Skeletal muscle satellite cell (primary cell): ENCODE data around the gene NCKAP5.

Experiments
- H3K27me3 ChIP-seq: 2 replicates; pipeline ENCODE4 v1.7.0; 2013; ENCODE audit warnings: low read length; ENCODE audit not compliant: control insufficient read depth, insufficient read depth
- H3K36me3 ChIP-seq: 2 replicates; pipeline ENCODE4 v1.7.0; 2013; ENCODE audit warnings: mild to moderate bottlenecking, control low read depth, low read length; ENCODE audit not compliant: insufficient read depth
- H3K4me1 ChIP-seq: 2 replicates; pipeline ENCODE4 v1.7.0; 2013; ENCODE audit warnings: low read length; ENCODE audit not compliant: control insufficient read depth, insufficient read depth
- H3K4me2 ChIP-seq: 2 replicates; pipeline ENCODE4 v1.7.0; 2013; ENCODE audit warnings: mild to moderate bottlenecking, low read length
- H3K4me3 ChIP-seq: 2 replicates; pipeline ENCODE4 v1.7.0; 2013; ENCODE audit warnings: low read length
- H3K9ac ChIP-seq: 2 replicates; pipeline ENCODE4 v1.7.0; 2013; ENCODE audit warnings: mild to moderate bottlenecking, low read depth, low read length, moderate library complexity
- H3K9me3 ChIP-seq: replicated peaks from 2 replicates; pipeline ENCODE4 v1.7.0; 2013; ENCODE audit warnings: mild to moderate bottlenecking, control low read depth, low read length

The NCKAP5 gene

GRCh38 chr2:133252780-133253355 is 315.4 kb downstream of the NCKAP5 start:
- H3K4me3 ChIP-seq: no peak overlapping the region
- no peaks in the 10 kb centered on the region for H3K27me3 ChIP-seq
- H3K36me3 ChIP-seq: no peaks in the 10 kb centered on the region
- no peaks in the 10 kb centered on the region for H3K9me3 ChIP-seq
- H3K4me1 ChIP-seq: no peaks in the 10 kb centered on the region
- H3K4me2 ChIP-seq: no peak overlapping the region
- no peak overlapping the region for H3K9ac ChIP-seq

DNA sequence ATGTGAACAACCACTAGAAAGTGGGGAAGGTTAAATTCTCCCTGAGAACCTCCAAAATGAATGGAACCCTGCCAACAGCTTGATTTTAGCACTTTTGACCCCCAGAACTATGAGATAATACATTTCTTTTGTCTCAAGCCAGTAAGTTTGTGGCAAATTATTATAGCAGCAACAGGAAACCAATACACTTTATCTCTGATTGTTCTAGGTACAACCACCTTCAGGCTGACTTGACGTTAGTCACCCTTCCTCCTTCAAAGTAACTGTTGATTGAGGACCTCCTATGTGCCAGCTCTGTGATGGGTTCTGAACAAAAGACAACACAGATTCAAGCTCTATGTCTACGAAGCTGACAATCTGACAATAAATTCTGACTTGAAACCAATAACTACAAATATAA is 318.9 kb downstream of the NCKAP5 start:
- Histone ChIP-seq H3K4me1 (no peaks in the 10 kb centered on the region), H3K4me3 (no peak overlapping the region), H3K9ac (no peak overlapping the region), H3K36me3 (no peaks in the 10 kb centered on the region), H3K27me3 (no peaks in the 10 kb centered on the region), H3K9me3 (no peaks in the 10 kb centered on the region), H3K4me2 (no peak overlapping the region)

DNA sequence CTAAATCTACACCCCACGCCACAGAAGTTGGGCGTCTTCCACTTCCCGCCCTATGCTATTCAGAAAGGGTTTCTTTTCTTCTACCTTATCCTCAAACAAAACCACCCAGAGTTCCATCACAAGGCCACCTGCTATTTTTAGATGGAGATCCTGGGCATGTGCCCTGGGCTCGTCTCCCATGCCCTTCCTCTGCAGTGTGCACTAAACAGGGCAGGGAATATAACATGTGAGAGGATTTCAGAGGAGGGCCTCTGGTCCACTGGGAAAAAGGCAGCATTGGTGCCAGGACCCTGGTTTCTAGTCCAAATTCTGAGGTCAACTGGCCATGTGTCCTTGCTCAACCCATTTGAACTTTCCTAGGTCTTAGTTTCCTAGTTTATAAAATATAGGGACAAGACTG is 320.0 kb downstream of the NCKAP5 start:
- Histone ChIP-seq H3K4me2 (no peak overlapping the region), H3K4me3 (no peak overlapping the region), H3K36me3 (no peaks in the 10 kb centered on the region), H3K4me1 (no peaks in the 10 kb centered on the region), H3K9ac (no peak overlapping the region), H3K27me3 (no peaks in the 10 kb centered on the region), H3K9me3 (no peaks in the 10 kb centered on the region)

GRCh38 chr2:133247631-133248030 is 320.6 kb downstream of the NCKAP5 start:
- Histone ChIP-seq H3K4me1 (no peaks in the 10 kb centered on the region), H3K9me3 (no peaks in the 10 kb centered on the region), H3K36me3 (no peaks in the 10 kb centered on the region), H3K4me3 (no peak overlapping the region), H3K4me2 (no peak overlapping the region), H3K27me3 (no peaks in the 10 kb centered on the region), H3K9ac (no peak overlapping the region)

DNA sequence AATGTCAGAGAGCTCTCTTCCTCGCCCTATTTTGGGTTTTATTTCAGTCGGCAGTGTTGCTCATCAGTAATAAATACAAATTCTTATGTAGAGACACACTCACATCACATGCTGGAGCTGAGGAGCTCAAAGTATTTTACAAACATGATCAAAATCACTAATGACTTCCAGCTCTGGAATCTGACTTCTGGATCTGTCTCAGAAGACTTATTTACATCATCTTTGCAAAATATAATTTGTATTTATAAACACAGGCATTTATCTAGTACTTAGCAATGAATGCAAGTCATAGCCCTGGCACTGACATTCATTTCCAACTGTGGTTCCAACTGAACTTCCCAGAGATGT is 327.1 kb downstream of the NCKAP5 start:
- Histone ChIP-seq H3K4me3 (peak overlapping the region; percentile 36), H3K27me3 (no peaks in the 10 kb centered on the region), H3K9me3 (no peaks in the 10 kb centered on the region), H3K9ac (peak overlapping the region; percentile 20), H3K4me1 (no peaks in the 10 kb centered on the region), H3K4me2 (peak overlapping the region; percentile 65), H3K36me3 (no peaks in the 10 kb centered on the region)

GRCh38 chr2:133240491-133241223 is 327.6 kb downstream of the NCKAP5 start:
- Histone ChIP-seq H3K9ac (peak overlapping the region; percentile 20), H3K9me3 (no peaks in the 10 kb centered on the region), H3K27me3 (no peaks in the 10 kb centered on the region), H3K4me2 (peak overlapping the region; percentile 65), H3K4me3 (peak overlapping the region; percentile 36), H3K4me1 (no peaks in the 10 kb centered on the region), H3K36me3 (no peaks in the 10 kb centered on the region)

- H3K9ac ChIP-seq: no peak overlapping the region
- H3K4me1 ChIP-seq: no peaks in the 10 kb centered on the region
- no peaks in the 10 kb centered on the region for H3K27me3 ChIP-seq
- H3K4me3 ChIP-seq: no peak overlapping the region
- H3K36me3 ChIP-seq: no peaks in the 10 kb centered on the region
- H3K4me2 ChIP-seq: no peak overlapping the region
- no peaks in the 10 kb centered on the region for H3K9me3 ChIP-seq
Observed at GRCh38 chr2:133235968-133236367, 332.3 kb downstream of the NCKAP5 start.

- no peak overlapping the region for H3K9ac ChIP-seq
- no peaks in the 10 kb centered on the region for H3K4me1 ChIP-seq
- H3K4me2 ChIP-seq: no peak overlapping the region
- H3K9me3 ChIP-seq: no peaks in the 10 kb centered on the region
- H3K27me3 ChIP-seq: no peaks in the 10 kb centered on the region
- no peaks in the 10 kb centered on the region for H3K36me3 ChIP-seq
- H3K4me3 ChIP-seq: no peak overlapping the region
Observed at GRCh38 chr2:133232556-133232955, 335.7 kb downstream of the NCKAP5 start.

DNA sequence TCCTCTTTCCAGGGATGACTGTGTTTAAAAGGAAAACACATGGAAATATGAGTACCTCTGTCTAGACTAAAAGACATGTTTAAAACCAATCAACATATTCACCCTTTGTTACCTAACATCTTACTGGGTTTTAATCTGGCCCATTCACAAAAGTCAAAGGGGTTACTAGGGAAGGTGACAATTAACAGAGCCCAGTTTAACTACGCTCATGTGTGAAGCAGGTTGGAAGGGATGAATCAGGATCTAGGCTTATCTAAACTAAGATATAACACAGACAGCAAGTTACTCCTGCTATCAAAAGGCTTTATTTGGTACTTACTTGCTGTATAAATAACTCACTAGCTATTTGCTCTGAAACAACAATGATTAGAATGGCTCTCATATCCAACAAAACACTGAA is 337.0 kb downstream of the NCKAP5 start:
- H3K4me1 ChIP-seq: no peaks in the 10 kb centered on the region
- H3K9ac ChIP-seq: no peak overlapping the region
- no peak overlapping the region for H3K4me2 ChIP-seq
- H3K9me3 ChIP-seq: no peaks in the 10 kb centered on the region
- H3K36me3 ChIP-seq: no peaks in the 10 kb centered on the region
- H3K4me3 ChIP-seq: no peak overlapping the region
- H3K27me3 ChIP-seq: no peaks in the 10 kb centered on the region

- Histone ChIP-seq H3K4me2 (no peak overlapping the region), H3K4me3 (no peak overlapping the region), H3K9ac (no peak overlapping the region), H3K27me3 (no peaks in the 10 kb centered on the region), H3K36me3 (no peaks in the 10 kb centered on the region), H3K9me3 (no peaks in the 10 kb centered on the region), H3K4me1 (no peaks in the 10 kb centered on the region)
Observed at GRCh38 chr2:133229974-133230373, 338.3 kb downstream of the NCKAP5 start.

- H3K4me1 ChIP-seq: no peaks in the 10 kb centered on the region
- H3K4me2 ChIP-seq: no peak overlapping the region
- H3K9ac ChIP-seq: no peak overlapping the region
- H3K27me3 ChIP-seq: no peaks in the 10 kb centered on the region
- no peak overlapping the region for H3K4me3 ChIP-seq
- H3K9me3 ChIP-seq: no peaks in the 10 kb centered on the region
- no peaks in the 10 kb centered on the region for H3K36me3 ChIP-seq
Observed at GRCh38 chr2:133223226-133223625, 345.0 kb downstream of the NCKAP5 start.

DNA sequence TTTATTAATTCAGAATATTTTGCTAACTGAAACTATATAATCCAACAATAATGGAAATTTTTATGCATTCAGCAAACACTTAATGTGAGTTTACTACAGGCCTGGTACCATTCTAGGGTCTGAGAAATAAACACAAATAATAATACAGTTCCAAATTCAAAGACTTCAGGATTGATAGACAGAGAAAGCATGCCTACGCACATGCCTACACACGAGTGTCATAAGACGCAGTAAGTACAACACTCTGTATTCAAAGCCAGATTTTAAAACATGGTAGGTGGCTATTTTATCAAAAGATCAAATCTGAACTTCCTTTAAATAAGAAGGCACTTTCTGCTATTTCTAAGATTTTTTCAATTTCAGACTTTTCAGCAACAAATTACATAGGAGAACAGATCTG is 346.9 kb downstream of the NCKAP5 start:
- no peak overlapping the region for H3K9ac ChIP-seq
- H3K9me3 ChIP-seq: no peaks in the 10 kb centered on the region
- H3K27me3 ChIP-seq: no peaks in the 10 kb centered on the region
- H3K4me2 ChIP-seq: no peak overlapping the region
- H3K4me3 ChIP-seq: no peak overlapping the region
- H3K4me1 ChIP-seq: no peaks in the 10 kb centered on the region
- H3K36me3 ChIP-seq: no peaks in the 10 kb centered on the region
